Measurements from ENCODE around the gene GATAD2B. TPM values are rescaled to one million over a fixed set of nuclear protein-coding genes. Genes with fewer than 3 reads are reported as not detected.

Gene GATAD2B
- total RNA-seq, 1 donor from 2014 or later: 12.2 TPM

DNA sequence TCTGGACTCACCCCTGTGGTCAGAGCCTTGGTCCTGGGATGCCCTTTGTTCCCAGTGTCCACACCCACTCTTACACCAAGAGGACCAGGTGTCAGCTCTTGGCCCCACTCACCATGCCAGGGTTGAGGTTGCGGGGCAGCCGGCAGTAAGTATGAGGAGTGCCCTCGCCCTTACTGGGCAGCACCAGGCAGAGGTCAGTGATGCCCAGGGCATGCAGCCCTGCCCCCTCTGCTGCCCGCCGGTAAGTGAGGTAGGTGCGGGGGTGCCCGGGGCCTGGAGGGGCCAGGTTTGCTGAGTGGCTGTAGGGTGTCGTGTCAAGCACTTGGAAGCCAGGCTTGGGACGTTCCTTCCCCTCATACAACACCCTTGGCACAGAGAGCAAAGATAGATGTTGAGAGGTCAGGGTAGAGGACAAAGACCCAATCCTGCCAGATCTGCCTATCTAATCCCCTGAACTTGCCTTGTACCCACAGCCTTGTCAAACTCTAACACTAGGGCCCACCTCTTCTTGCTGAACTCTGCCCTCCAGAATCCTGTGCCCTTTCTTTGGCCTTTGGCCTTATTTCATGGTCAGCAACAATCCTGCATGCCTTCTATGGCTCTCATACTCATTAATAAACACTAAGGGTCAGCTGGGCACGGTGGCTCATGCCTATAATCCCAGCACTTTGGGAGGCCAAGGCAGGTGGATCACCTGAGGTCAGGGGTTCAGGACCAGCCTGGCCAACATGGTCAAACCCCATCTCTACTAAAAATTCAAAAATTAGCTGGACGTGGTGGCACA is 20.2 kb upstream of the GATAD2B start:
- TF ChIP-seq, protein P1, sequence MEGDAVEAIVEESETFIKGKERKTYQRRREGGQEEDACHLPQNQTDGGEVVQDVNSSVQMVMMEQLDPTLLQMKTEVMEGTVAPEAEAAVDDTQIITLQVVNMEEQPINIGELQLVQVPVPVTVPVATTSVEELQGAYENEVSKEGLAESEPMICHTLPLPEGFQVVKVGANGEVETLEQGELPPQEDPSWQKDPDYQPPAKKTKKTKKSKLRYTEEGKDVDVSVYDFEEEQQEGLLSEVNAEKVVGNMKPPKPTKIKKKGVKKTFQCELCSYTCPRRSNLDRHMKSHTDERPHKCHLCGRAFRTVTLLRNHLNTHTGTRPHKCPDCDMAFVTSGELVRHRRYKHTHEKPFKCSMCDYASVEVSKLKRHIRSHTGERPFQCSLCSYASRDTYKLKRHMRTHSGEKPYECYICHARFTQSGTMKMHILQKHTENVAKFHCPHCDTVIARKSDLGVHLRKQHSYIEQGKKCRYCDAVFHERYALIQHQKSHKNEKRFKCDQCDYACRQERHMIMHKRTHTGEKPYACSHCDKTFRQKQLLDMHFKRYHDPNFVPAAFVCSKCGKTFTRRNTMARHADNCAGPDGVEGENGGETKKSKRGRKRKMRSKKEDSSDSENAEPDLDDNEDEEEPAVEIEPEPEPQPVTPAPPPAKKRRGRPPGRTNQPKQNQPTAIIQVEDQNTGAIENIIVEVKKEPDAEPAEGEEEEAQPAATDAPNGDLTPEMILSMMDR (IDR thresholded peaks at IDR 0.05; ENCODE audit: insufficient read depth, low read length, poor library complexity, severe bottlenecking): no peak
- Histone ChIP-seq H3K36me3 (ENCODE audit: control insufficient read depth, insufficient read depth, low read length) (peaks cover 2% of the 10 kb centered on the region), H3K27me3 (ENCODE audit: control insufficient read depth, insufficient read depth, low read length) (no peaks in the 10 kb centered on the region), H3K4me3 (ENCODE audit: low read depth, low read length) (no peak overlapping the region)
- DNase-seq (ENCODE audit: low read depth): no peak

DNA sequence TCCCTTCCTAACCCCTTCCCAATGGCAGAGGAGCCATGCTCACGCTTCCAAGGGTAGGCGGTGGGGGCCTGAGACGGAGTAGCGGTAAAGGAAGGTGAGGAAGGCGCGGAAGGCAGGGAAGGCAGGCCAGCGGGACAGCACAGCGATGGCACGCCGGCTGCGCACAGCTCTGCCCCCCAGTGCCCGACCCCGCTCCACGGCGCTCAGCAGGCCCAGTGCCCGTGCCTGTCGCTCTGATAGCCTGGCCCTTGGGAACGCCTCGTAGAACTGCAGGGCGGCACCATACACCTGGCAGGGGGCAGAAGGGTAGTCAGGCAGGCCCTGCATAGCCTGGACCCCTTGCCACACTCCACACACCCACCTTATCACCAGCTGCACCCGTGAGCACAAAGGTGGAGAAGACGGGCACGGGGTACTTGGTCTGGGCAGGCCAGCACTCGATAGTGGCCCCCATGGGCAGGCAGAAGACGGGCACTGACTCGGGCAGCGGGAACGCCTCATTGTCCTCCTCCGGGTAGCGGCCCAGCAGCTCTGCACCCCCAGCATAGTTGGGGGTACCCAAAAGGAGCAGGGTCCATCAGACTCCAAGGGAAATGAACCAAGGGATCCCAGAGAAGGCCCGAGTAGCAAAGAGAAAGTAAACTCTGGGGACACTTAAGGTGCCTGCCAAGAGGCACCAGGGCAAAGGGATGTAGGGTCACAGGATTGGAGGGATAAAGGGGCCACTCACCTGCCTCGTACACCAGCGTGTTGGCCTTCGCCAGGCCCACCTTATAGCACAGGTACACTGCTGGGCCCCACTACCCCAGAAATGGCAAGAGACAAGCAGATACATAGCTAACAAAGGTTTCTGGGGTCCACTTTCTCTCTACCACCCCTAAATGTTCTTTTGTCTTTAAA is 19.3 kb upstream of the GATAD2B start:
- no peak for DNase-seq (ENCODE audit: low read depth)
- TF ChIP-seq, protein P1 (IDR thresholded peaks at IDR 0.05; ENCODE audit: insufficient read depth, low read length, poor library complexity, severe bottlenecking): no peak

DNA sequence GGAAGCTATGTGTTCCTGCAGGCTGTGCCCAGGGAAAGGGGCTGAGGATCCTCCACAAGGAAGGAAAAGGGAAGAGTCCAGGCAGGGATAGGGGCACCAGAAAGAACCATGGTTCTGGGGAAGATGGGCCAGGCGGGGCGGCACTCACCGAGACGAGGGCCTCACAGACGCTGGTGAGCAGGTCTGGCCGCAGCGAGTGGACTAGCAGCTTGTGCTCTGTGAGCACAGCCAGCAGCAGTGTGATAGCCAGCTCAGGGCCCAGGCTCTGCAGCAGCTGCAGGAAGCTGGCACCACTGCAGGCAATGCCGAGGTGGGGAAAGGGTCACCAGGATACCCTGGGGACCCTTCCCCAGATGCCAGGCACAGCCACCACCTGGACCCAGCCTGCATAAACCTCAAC is 18.0 kb upstream of the GATAD2B start:
- Histone ChIP-seq H3K36me3 (ENCODE audit: control insufficient read depth, insufficient read depth, low read length) (peaks cover 7% of the 10 kb centered on the region), H3K4me3 (ENCODE audit: low read depth, low read length) (no peak overlapping the region)
- no peak for DNase-seq (ENCODE audit: low read depth)

More for the DNA sequence above, 19.3 kb upstream of the GATAD2B start:
- no peaks in the 10 kb centered on the region for H3K27me3 ChIP-seq (ENCODE audit: control insufficient read depth, insufficient read depth, low read length)
- H3K4me3 ChIP-seq (ENCODE audit: low read depth, low read length): no peak overlapping the region
- H3K36me3 ChIP-seq (ENCODE audit: control insufficient read depth, insufficient read depth, low read length): peaks cover 4% of the 10 kb centered on the region

DNA sequence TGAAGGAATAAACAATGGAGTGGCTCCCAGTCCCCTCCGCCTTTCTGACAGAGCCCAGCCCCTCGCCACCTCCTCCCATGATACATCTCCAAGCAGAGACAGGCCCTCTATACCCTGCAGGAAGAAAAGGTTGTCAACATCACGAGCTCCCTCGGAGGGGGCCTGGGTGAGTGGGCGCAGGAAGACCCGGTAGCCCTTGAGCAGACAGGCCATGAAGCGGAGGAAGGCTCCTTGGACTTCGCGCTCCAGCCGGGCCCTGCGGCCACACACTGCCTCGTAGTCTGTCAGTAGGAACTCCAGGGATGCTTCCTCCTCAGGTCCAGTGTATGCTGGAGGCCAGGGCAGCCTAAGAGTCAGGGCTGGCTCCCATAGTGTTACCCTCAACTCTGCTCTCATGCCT is 16.7 kb upstream of the GATAD2B start:
- no peak for DNase-seq (ENCODE audit: low read depth)
- Histone ChIP-seq H3K36me3 (ENCODE audit: control insufficient read depth, insufficient read depth, low read length) (peaks cover 8% of the 10 kb centered on the region), H3K4me3 (ENCODE audit: low read depth, low read length) (no peak overlapping the region), H3K27me3 (ENCODE audit: control insufficient read depth, insufficient read depth, low read length) (no peaks in the 10 kb centered on the region)
- TF ChIP-seq, protein P1 (IDR thresholded peaks at IDR 0.05; ENCODE audit: insufficient read depth, low read length, poor library complexity, severe bottlenecking): no peak

More for the DNA sequence above, 18.0 kb upstream of the GATAD2B start:
- TF ChIP-seq, protein P1 (IDR thresholded peaks at IDR 0.05; ENCODE audit: insufficient read depth, low read length, poor library complexity, severe bottlenecking): no peak
- H3K27me3 ChIP-seq (ENCODE audit: control insufficient read depth, insufficient read depth, low read length): no peaks in the 10 kb centered on the region

DNA sequence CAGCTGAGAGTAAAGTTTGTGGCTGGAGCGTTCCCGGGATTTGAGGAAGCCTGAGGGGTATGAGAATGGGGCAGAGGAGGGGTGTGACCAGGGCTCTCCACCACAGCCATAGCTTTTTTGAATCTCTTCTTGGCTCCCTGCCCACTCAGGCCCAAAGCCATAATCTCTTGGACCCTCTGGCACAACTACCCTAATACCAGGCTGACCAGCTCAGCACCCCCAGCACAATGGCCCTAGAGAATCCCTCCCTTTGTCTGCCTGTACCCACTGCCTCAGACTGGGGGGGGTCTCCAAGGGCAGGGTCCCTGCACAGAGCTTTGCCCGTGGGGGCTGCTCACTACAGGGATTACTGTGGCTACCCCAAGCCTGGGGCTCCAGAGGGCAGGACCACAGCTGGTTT is 16.2 kb upstream of the GATAD2B start:
- Histone ChIP-seq H3K4me3 (ENCODE audit: low read depth, low read length) (no peak overlapping the region), H3K36me3 (ENCODE audit: control insufficient read depth, insufficient read depth, low read length) (peaks cover 8% of the 10 kb centered on the region), H3K27me3 (ENCODE audit: control insufficient read depth, insufficient read depth, low read length) (no peaks in the 10 kb centered on the region)
- no peak for DNase-seq (ENCODE audit: low read depth)
- TF ChIP-seq, protein P1 (IDR thresholded peaks at IDR 0.05; ENCODE audit: insufficient read depth, low read length, poor library complexity, severe bottlenecking): no peak

Data from kidney epithelial cell (primary cell).